Cortex of kidney (tissue), 1 donor: ENCODE data around the gene NR1H2.

ENCODE experiments used
- DNase-seq: peaks from one replicate; lab custom pipeline; 2025; lab: John Stamatoyannopoulos, UW

Gene NR1H2

DNA sequence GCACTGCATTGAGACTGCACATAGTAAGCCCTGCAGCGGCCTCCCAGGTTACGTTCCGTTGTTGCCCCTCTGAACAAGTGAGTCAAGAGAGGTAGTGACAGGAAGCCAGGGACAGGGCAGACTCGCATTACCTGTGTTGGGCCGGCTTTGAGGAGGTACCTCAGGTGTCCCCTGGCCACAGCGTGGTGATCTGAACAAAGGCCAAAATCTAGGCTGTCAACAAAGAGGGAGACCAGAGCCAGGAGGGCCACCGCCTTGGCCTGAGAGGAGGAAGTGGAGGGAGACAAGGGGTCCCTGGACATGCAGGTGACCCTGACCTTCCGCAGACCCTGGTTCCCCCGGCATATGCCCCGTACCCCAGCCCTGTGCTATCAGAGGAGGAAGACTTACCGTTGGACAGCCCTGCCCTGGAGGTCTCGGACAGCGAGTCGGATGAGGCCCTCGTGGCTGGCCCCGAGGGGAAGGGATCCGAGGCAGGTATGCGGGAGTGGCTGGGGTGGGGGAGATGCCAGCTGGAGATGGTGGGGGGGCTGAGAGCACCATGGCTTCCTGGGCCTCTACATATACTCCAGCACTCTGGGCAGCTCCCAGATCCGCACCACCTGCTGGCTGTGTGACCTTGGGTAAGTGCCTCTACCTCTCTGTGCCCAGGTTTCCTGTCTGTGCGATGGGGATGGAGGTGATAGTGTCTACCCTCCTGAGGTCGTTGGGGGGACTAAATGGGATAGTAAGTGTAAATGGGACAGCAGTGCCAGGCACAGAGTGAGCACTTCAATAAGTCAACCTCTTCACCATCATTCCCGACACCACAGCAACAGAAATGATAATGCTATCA, 47.2 kb downstream of the NR1H2 start:
- no peak for DNase-seq

DNA sequence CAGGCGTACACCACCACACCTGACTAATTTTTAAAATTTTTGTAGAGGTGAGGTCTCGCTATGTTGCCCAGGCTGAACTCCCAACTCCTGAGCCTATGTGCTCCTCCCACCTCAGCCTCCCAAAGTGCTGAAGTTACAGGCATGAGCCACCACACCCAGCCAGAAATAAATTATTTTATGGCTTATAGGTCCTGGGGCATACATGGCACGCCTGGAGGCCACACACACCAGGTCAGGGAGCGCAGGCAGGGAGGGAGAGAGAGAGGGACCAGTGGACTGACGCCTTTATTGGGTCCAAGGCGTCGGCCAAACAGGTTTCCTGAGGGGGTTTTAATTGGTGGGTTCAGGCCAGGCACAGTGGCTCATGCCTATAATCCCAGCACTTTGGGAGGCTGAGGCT, 49.3 kb downstream of the NR1H2 start:
- DNase-seq = no peak

DNA sequence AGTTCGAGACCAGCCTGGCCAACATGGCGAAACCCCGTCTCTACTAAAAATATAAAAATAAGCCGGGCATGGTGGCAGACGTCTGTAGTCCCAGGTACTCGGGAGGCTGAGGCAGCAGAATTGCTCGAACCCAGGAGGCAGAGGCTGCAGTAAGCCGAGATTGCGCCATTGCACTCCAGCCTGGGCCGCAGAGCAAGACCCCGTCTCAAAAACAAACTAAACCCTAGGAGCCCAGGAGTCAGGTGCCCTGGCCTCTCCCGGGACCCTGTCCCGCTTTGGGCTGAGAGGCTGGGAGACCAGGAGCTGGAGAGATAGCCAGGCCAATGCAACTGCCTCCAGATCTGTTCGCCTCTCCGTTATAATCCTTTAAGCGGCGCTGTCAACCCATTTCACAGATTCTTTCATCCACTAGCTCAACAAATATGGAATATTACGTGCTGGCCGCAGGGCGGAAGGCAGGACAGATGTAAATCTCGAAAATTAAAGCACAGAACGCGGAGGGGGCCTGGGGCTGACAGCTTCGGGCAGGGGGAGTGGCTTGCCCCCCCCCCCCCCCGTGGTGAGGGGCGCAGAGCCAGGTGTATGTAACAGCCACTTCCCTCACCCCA, 51.2 kb downstream of the NR1H2 start:
- no peak for DNase-seq

DNA sequence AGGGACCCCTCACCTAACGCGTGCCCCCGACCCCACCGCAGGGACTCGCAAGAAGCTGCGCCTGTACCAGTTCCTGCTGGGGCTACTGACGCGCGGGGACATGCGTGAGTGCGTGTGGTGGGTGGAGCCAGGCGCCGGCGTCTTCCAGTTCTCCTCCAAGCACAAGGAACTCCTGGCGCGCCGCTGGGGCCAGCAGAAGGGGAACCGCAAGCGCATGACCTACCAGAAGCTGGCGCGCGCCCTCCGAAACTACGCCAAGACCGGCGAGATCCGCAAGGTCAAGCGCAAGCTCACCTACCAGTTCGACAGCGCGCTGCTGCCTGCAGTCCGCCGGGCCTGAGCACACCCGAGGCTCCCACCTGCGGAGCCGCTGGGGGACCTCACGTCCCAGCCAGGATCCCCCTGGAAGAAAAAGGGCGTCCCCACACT, 51.8 kb downstream of the NR1H2 start:
- no peak for DNase-seq

DNA sequence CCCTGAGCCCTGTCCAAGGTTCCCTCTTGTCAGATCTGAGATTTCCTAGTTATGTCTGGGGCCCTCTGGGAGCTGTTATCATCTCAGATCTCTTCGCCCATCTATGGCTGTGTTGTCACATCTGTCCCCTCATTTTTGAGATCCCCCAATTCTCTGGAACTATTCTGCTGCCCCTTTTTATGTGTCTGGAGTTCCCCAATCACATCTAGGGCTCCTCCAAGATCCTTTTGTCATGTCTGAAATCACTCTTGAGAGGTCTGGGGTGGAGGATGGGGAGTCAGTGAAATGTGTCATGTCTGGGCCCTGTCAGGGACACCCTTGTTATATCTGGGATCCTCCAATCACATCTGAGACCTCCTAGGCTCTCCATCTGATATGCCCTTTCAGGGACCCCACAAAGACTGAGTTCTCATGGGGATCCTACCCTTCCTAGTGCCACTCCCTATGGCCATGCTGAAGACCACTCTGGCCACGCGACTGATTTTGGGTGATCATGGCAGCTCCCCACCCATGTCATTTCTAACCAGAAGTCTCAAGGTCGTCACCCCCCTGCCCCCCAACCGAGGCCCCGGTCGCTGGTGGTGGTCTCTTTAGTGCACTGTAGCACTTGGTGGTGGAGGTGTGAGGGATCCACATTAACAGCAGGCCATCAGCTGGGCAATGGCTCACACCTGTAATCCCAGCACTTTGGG, 52.7 kb downstream of the NR1H2 start:
- DNase-seq = no peak

DNA sequence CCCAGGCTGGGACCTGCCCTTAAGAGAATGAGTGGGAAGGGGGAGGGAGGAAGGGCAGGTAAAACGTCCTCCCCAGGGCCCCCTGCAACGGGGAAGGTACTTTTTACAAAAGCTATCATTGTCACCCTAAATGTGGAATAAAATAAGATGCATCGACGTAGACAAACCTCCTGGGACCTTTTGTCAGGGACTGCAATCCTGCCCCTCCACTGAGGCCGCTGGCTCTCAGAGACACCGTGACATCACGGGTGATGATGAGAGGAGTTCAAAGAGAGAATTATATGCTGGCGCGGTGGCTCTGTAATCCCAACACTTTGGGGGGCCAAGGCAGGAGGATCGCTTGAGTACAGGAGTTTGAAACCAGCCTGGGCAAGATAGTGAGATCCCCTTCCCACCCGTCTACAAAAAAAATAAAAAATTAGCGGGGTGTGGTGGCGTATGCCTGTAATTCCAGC, 54.7 kb downstream of the NR1H2 start:
- no peak for DNase-seq

DNA sequence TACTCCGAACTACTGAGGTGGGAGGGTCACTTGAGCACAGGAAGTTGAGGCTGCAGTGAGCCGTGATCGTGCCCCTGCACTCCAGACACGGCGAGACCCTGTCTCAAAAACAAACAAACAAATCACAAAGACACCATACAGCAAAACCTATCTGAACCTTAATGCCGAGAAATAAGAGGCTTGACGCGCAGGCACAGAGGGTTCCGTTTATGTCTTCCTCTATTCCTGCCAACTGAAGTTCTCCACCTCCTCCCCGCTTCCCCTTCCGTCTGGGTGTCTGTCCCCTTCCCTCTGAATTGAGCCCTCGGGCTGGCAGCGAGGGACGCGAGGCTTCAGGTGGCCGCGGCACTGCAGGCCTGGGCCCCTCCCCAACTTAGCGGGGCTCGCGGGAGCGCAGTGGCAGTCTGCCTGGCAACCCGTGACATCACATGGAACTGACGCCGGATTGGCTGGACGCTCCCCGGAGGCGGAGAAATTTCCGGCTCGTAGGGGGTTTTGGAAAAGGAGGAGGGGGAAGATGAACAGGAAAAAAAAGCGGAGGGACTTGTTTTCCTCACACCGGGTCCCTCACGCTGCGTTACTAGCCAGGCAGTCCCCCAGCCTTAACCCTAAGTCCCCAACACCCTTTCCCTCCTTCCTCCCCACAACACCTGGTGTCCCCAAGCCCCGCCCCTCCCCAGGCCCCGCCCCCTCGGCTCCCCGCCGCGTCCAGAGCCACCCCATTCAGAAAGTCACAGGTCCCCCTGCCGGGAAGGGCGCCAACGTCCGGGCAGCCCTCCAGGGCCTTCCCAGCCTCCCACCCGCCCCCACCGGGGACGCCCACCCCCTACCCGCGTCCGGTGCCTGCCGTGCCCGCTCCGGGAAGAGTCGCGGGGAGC, 55.3 kb downstream of the NR1H2 start:
- no peak for DNase-seq

DNA sequence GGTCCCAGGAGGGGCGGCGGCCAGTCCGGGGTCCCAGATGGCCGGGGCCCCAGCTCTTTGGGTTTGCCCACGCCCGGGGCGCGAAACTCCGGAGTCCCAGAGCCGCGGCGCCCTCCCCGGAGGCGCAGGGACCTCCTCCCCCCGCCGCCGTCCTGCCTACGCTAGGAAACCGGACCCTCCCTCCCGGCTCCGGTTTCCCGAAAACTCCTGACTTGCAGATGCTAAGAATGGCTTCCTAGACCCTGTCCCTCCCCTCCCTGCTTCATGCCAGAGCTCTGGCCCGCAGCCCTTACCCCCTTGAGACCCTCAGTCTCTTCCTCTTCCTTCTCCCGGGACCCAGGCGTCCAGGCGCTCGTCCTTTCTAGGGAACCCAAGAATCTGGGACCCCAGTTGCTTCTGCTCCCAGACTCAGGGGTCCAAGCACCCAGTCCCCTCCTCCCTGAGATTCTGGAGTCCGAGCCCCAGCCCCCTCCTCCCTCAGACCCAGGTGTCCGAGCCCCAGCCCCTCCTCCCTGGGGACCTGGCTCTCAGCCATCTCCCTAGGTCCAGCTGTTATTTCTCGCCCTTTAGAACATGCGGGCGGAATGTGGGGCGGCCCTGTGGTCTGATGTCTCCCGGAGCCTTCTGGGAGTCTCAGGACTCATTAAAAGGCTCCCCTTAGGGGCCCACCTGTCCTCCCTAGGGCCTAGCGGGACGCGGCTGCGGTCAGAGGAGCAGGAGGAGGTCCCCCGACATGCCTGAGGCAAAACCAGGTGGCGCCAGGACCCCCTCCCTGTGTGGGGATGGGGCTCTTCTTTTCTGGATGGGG, 56.2 kb downstream of the NR1H2 start, which contains the start of gene MYBPC2:
Gene MYBPC2, plus strand, starts transcription at position 672 of the 808 bp plus-strand sequence. Its CDS starts 62 bp downstream, at position 734.
- DNase-seq = no peak
